GM23338 (cell line): Measurements from ENCODE around the gene XAB2. TPM values are rescaled to one million over a fixed set of nuclear protein-coding genes. Genes with fewer than 3 reads are reported as not detected.

ENCODE experiments used
- ATAC-seq: fragments of 200-7000 bp; cut with Tn5 transposase; 3 replicates; pipeline ENCODE4 v1.9.1; 2020
- DNase-seq: peaks from one replicate; pipeline ENCODE4 v3.0.0-alpha.2; 2015; ENCODE audit warnings: low spot score
- H2AFZ ChIP-seq: fragments of 200-600 bp; sonication (generic); 2 replicates; pipeline ENCODE4 v1.8.0; 2016; ENCODE audit warnings: antibody characterized with exemption, mild to moderate bottlenecking, moderate library complexity
- H3F3A ChIP-seq: fragments of 200-600 bp; sonication (generic); replicated peaks from 2 replicates; pipeline ENCODE4 v1.8.0; 2017; ENCODE audit warnings: antibody characterized with exemption, mixed run types, low read depth
- H3K27ac ChIP-seq: fragments of 200-600 bp; sonication (generic); 2 replicates; pipeline ENCODE4 v1.6.1; 2016; ENCODE audit warnings: low read depth
- H3K27me3 ChIP-seq: fragments of 200-600 bp; sonication (generic); 2 replicates; pipeline ENCODE4 v1.8.0; 2016; ENCODE audit warnings: mild to moderate bottlenecking, mixed run types, moderate library complexity; ENCODE audit not compliant: insufficient read depth
- H3K36me3 ChIP-seq: fragments of 200-600 bp; sonication (generic); 2 replicates; pipeline ENCODE4 v1.8.0; 2016; ENCODE audit warnings: mild to moderate bottlenecking; ENCODE audit not compliant: insufficient read depth
- H3K4me1 ChIP-seq: fragments of 200-600 bp; sonication (generic); 2 replicates; pipeline ENCODE4 v1.8.0; 2016; ENCODE audit warnings: mild to moderate bottlenecking, moderate library complexity; ENCODE audit not compliant: insufficient read depth
- H3K4me2 ChIP-seq: fragments of 200-600 bp; sonication (generic); 2 replicates; pipeline ENCODE4 v1.7.1; 2017; ENCODE audit warnings: mixed run types
- H3K4me3 ChIP-seq: fragments of 200-600 bp; sonication (generic); 2 replicates; pipeline ENCODE4 v1.6.1; 2016; ENCODE audit warnings: mixed run types
- H3K79me2 ChIP-seq: fragments of 200-600 bp; sonication (generic); replicated peaks from 2 replicates; pipeline ENCODE4 v1.8.0; 2017; ENCODE audit warnings: mild to moderate bottlenecking; ENCODE audit not compliant: insufficient read depth
- H3K9me2 ChIP-seq: fragments of 200-600 bp; sonication (generic); 2 replicates; pipeline ENCODE4 v1.8.0; 2017; ENCODE audit not compliant: insufficient read depth
- H4K20me1 ChIP-seq: fragments of 200-600 bp; sonication (generic); replicated peaks from 2 replicates; pipeline ENCODE4 v1.8.0; 2017; ENCODE audit warnings: mild to moderate bottlenecking; ENCODE audit not compliant: insufficient read depth
- H3K27ac Mint-ChIP-seq: 2 replicates; pipeline ENCODE4 v1.8.0; 2020; ENCODE audit warnings: inconsistent platforms, mild to moderate bottlenecking, moderate library complexity, mixed read lengths
- H3K27me3 Mint-ChIP-seq: 3 replicates; pipeline ENCODE4 v1.8.0; 2022; ENCODE audit warnings: low read depth, mild to moderate bottlenecking, moderate library complexity, mixed read lengths, inconsistent platforms; ENCODE audit not compliant: insufficient read depth, poor library complexity
- H3K36me3 Mint-ChIP-seq: 3 replicates; pipeline ENCODE4 v1.8.0; 2021; ENCODE audit warnings: low read depth, mild to moderate bottlenecking, inconsistent platforms, moderate library complexity, mixed read lengths
- H3K4me1 Mint-ChIP-seq: 3 replicates; pipeline ENCODE4 v1.8.0; 2020; ENCODE audit warnings: mild to moderate bottlenecking, inconsistent platforms, mixed read lengths
- H3K4me3 Mint-ChIP-seq: 3 replicates; pipeline ENCODE4 v1.8.0; 2021; ENCODE audit warnings: moderate library complexity, mild to moderate bottlenecking, inconsistent platforms, mixed read lengths
- H3K9me3 Mint-ChIP-seq: 3 replicates; pipeline ENCODE4 v1.8.0; 2020; ENCODE audit warnings: moderate library complexity, mild to moderate bottlenecking, inconsistent platforms, mixed read lengths
- CREB1 ChIP-seq: fragments of 250-450 bp; sonication (Bioruptor Pico); IDR thresholded peaks from 2 replicates; pipeline ENCODE4 v1.5.0; 2020; ENCODE audit warnings: low read depth, mild to moderate bottlenecking, moderate library complexity
- ETS1 ChIP-seq: IDR thresholded peaks from 2 replicates; pipeline ENCODE4 v1.6.1; 2016; ENCODE audit warnings: antibody characterized with exemption
- EZH2 ChIP-seq: fragments of 200-600 bp; sonication (generic); IDR thresholded peaks from one replicate; pipeline ENCODE4 v1.8.0; 2017; ENCODE audit warnings: antibody characterized with exemption, mild to moderate bottlenecking, low read depth; ENCODE audit not compliant: unreplicated experiment
- EZH2phosphoT487 ChIP-seq: fragments of 200-600 bp; sonication (generic); IDR thresholded peaks from one replicate; pipeline ENCODE4 v1.8.1; 2018; ENCODE audit warnings: antibody characterized with exemption; ENCODE audit not compliant: unreplicated experiment
- NANOG ChIP-seq: IDR thresholded peaks from 2 replicates; pipeline ENCODE4 v1.6.1; 2016; ENCODE audit warnings: antibody characterized with exemption, borderline replicate concordance
- POLR2AphosphoS5 ChIP-seq: IDR thresholded peaks from 2 replicates; pipeline ENCODE4 v1.6.1; 2016; ENCODE audit warnings: antibody characterized with exemption, low read depth
- STAT1 ChIP-seq: IDR thresholded peaks from one replicate; pipeline ENCODE4 v1.6.1; 2016; ENCODE audit warnings: antibody characterized with exemption; ENCODE audit not compliant: unreplicated experiment
- ZNF331 ChIP-seq: fragments of 250-450 bp; sonication (Bioruptor Pico); IDR thresholded peaks from 2 replicates; pipeline ENCODE4 v1.5.0; 2020; ENCODE audit warnings: low read depth, mild to moderate bottlenecking, moderate library complexity
- ZNF462 ChIP-seq: fragments of 250-450 bp; sonication (Bioruptor Pico); IDR thresholded peaks from 2 replicates; pipeline ENCODE4 v1.5.0; 2020; ENCODE audit warnings: mild to moderate bottlenecking, moderate library complexity
- polyA plus RNA-seq: library from polyadenylated mRNA; unstranded; fragments of >200 nt; fragmentation: Nextera tagmentation; extraction: Ambion mirVana; gene quantifications from 2 replicates; pipeline ENCODE4 v1.2.1, GENCODE V29; 2016
- total RNA-seq: library from RNA; depleted of rRNA; stranded (reverse); fragments of >200 nt; shearing (Covaris generic); gene quantifications from 2 replicates; pipeline ENCODE4 v1.2.3, GENCODE V29; 2014
- TF ChIP-seq, protein P1 (sequence below): IDR thresholded peaks from one replicate; pipeline ENCODE4 v1.6.1; 2018; ENCODE audit warnings: antibody characterized with exemption; ENCODE audit not compliant: unreplicated experiment

The XAB2 gene
- total and polyA plus RNA-seq, 2 experiments from 2014 or later: 18.4 to 69.0 TPM

- Mint-ChIP-seq H3K27me3 (peaks cover 11% of the 10 kb centered on the region), H3K9me3 (no peaks in the 10 kb centered on the region), H3K4me1 (no peaks in the 10 kb centered on the region), H3K4me3 (no peak overlapping the region), H3K27ac (no peak overlapping the region), H3K36me3 (no peaks in the 10 kb centered on the region)
- Histone ChIP-seq H3K9me2 (no peaks in the 10 kb centered on the region), H3K4me2 (no peak overlapping the region), H3K4me3 (no peak overlapping the region), H4K20me1 (no peaks in the 10 kb centered on the region), H2AFZ (no peak overlapping the region), H3K79me2 (no peaks in the 10 kb centered on the region), H3K4me1 (no peaks in the 10 kb centered on the region), H3K27me3 (peaks cover 6% of the 10 kb centered on the region; the same call in 1 of the 2 replicates), H3K27ac (no peak overlapping the region), H3K36me3 (no peaks in the 10 kb centered on the region), H3F3A (no peaks in the 10 kb centered on the region)
- TF ChIP-seq, protein P1, sequence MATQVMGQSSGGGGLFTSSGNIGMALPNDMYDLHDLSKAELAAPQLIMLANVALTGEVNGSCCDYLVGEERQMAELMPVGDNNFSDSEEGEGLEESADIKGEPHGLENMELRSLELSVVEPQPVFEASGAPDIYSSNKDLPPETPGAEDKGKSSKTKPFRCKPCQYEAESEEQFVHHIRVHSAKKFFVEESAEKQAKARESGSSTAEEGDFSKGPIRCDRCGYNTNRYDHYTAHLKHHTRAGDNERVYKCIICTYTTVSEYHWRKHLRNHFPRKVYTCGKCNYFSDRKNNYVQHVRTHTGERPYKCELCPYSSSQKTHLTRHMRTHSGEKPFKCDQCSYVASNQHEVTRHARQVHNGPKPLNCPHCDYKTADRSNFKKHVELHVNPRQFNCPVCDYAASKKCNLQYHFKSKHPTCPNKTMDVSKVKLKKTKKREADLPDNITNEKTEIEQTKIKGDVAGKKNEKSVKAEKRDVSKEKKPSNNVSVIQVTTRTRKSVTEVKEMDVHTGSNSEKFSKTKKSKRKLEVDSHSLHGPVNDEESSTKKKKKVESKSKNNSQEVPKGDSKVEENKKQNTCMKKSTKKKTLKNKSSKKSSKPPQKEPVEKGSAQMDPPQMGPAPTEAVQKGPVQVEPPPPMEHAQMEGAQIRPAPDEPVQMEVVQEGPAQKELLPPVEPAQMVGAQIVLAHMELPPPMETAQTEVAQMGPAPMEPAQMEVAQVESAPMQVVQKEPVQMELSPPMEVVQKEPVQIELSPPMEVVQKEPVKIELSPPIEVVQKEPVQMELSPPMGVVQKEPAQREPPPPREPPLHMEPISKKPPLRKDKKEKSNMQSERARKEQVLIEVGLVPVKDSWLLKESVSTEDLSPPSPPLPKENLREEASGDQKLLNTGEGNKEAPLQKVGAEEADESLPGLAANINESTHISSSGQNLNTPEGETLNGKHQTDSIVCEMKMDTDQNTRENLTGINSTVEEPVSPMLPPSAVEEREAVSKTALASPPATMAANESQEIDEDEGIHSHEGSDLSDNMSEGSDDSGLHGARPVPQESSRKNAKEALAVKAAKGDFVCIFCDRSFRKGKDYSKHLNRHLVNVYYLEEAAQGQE: no peak
- TF ChIP-seq ZNF331 (no peak), EZH2phosphoT487 (no peak), POLR2AphosphoS5 (no peak), ZNF462 (CRISPR knock-in tag) (no peak), STAT1 (no peak), CREB1 (CRISPR knock-in tag) (no peak), NANOG (no peak), ETS1 (no peak), EZH2 (no peak)
- ATAC-seq (no peak), DNase-seq (no peak)
Observed at GRCh38 chr19:7589822-7590221, 39.5 kb downstream of the XAB2 start.
